LNCaP clone FGC (cell line): ENCODE data around the gene SLC6A19.

ENCODE experiments used
- DNase-seq: peaks from one replicate; pipeline ENCODE4 v3.0.0-alpha.2; 2011; ENCODE audit warnings: low read depth
- H3K4me3 ChIP-seq: 2 replicates; pipeline ENCODE4 v1.5.1; 2011; ENCODE audit warnings: mild to moderate bottlenecking, low read depth, low read length, control low read depth
- TF ChIP-seq, protein P1 (sequence below): IDR thresholded peaks from 2 replicates; pipeline ENCODE4 v1.5.1; 2012; ENCODE audit warnings: mild to moderate bottlenecking; ENCODE audit not compliant: control insufficient read depth, insufficient read depth; ENCODE audit errors: extremely low read depth

SLC6A19 gene

DNA sequence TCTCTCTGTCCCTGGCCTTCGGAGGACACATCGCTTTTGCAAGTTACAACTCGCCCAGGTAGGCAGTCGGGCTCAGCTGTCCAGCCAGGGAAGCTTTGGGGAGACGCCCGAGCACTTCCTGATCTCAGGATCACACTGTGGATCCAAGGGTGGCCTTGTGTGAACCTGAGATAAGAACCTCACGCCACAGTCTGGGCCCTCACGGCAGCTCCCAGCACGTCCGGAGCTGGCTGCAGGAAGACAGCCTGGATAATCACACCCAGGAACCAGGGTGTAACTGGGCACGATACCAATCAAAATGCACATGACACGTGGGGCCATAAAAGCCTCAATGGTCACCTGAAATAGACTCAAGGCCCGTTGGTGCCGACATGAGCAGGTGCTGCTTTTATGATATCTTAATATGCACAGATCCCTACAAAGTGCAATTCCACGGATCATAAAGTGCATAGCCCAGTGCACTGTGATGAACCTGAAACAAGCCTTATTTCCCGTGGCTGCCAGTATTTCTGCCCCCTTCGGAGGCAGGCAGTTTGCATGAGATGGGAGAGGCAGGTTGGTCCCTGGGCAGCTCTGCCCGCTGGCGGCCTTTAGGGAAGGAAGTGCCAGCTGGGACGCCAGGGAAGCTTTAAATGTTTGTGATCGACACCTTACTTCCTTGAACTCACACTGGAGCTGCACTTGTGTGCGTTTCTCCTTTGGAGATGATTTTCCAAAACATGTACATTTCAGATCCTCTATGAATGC, 38.3 kb downstream of the SLC6A19 start:
- TF ChIP-seq, protein P1, sequence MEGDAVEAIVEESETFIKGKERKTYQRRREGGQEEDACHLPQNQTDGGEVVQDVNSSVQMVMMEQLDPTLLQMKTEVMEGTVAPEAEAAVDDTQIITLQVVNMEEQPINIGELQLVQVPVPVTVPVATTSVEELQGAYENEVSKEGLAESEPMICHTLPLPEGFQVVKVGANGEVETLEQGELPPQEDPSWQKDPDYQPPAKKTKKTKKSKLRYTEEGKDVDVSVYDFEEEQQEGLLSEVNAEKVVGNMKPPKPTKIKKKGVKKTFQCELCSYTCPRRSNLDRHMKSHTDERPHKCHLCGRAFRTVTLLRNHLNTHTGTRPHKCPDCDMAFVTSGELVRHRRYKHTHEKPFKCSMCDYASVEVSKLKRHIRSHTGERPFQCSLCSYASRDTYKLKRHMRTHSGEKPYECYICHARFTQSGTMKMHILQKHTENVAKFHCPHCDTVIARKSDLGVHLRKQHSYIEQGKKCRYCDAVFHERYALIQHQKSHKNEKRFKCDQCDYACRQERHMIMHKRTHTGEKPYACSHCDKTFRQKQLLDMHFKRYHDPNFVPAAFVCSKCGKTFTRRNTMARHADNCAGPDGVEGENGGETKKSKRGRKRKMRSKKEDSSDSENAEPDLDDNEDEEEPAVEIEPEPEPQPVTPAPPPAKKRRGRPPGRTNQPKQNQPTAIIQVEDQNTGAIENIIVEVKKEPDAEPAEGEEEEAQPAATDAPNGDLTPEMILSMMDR, result no peak
- no peak overlapping the region for H3K4me3 ChIP-seq
- peak; percentile 39 for DNase-seq

DNA sequence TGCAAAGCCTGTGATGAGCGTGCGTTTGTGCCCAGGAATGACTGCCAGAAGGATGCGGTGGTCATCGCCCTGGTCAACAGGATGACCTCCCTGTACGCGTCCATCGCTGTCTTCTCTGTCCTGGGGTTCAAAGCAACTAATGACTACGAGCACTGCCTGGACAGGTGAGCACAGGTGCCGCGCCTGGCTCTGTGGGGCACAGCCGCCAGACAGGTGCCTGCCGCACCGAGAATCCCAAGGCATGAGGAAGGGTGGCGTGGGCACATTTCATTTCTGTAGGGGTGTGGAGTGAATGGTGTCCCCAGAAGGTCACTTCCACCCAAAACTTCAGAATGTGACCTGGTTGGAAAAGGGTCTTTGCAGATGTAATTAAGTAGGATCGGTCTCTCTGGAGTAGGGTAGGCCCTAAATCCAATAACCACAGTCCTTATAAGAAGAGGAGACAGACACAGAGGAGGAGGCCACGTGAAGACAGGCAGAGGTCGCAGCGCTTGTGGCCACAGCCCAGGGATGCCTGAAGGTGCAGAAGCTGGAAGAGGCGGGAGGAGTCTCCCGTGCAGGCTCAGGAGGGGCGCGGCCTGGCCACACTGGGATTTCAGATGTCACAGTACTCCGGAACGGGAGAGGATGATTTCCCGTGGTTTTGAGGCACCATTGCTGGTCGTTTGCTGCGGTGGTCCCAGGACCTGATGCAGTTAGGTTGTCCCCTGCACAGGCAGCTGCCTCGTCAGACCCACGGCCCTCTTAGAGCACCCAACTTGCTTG, 39.3 kb downstream of the SLC6A19 start:
- H3K4me3 ChIP-seq, result no peak overlapping the region
- DNase-seq, result no peak
- TF ChIP-seq, protein P1, result no peak

DNA sequence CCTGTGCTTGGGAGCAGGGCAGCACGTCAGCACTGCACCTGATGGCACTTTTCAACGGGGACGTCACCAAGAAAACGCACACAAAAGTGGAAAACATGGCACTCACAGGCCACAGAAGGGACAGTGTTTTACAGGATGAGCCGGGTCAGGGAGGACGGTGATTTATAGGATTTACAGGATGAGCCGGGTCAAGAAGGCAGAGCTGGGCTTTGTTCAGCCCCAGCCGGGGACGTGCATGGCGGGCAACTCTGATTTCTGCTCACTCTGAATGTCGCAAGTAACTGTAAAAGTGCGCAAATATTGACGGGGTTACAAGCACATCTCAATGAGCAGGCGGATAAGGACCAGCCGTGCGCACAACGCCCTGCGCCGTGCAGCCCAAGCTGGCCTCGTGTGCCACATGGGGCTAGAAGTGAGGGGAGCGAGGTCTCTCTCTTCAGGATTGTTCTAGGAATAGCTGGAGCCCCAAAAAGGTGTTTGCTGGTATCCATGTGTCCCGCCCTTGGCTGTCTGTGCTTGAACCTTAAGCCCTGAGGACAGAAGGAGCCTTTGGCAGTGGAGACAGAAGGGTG, 40.2 kb downstream of the SLC6A19 start:
- no peak for DNase-seq

DNA sequence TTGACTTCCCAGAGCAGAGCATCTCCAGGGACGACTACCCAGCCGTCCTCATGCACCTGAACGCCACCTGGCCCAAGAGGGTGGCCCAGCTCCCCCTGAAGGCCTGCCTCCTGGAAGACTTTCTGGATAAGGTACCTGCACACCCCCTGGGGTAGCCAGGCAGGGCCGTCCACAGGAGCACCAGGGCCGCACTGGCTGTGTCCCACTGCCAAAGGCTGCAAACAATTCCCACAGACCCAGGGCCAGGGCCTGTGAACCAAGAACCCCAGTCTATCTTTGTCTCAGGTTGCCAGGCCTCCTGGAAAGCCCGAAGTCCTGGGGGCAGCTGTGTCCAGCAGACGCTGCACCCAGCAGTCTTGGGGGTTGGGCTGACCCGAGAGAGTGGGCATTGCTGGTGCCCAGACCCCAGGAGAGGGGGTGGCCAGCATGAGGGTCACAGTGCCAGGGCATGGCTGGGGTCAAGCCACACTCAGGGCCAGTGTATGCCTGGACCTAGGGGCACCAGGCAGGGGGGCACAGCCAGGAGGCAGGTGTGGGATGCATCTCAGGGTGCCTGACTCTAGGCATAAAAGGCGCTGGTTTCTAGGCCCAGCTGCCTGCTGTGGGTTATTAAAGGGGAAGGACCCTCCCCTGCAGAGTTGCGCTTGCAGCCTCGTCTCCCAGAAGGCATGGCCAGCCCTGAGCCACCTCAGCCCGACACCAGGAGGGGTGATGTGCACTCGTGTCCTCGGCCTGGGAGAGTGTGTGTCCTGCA, 41.5 kb downstream of the SLC6A19 start:
- TF ChIP-seq, protein P1, result no peak
- DNase-seq, result no peak
- H3K4me3 ChIP-seq, result no peak overlapping the region

More for the DNA sequence above, 40.2 kb downstream of the SLC6A19 start:
- H3K4me3 ChIP-seq, result no peak overlapping the region
- TF ChIP-seq, protein P1, result no peak

DNA sequence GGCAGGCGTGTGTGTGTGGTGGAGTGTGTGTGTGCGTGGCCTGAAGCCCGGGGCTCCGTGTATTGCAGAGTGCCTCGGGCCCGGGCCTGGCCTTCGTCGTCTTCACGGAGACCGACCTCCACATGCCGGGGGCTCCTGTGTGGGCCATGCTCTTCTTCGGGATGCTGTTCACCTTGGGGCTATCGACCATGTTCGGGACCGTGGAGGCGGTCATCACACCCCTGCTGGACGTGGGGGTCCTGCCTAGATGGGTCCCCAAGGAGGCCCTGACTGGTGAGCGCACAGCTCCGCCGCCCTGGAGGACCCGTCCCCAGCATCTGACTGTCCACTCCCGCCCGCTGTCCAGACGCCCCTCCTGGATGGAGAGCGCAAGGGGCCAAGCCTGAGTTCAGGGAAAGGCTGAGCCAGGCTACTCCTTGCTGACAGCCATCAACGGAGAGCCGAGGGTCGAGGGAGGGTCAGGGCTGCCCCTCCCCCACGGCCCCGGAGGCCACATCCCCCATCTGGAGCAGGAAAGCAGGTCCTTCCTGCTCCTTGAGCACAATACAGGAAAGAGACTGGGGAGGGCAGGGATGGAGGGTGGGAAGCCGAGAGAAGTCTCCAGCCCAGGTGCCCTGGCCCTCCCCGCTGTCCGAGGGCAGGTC, 42.2 kb downstream of the SLC6A19 start:
- TF ChIP-seq, protein P1, result no peak
- no peak for DNase-seq
- H3K4me3 ChIP-seq, result no peak overlapping the region

DNA sequence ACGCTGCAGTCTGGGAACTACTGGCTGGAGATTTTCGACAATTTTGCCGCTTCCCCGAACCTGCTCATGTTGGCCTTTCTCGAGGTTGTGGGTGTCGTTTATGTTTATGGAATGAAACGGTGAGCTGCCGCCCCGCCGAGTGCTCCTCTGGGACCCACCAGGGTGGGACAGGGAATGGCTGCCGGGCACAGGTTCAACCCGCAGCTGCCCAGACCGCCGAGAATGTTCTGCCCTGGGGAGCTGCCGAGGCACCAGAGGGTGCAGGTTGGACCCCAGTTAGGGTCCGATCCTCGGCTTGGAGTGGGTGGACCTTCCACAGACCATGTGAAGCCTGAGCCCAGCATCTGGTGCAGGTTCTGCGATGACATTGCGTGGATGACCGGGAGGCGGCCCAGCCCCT, 42.9 kb downstream of the SLC6A19 start:
- TF ChIP-seq, protein P1, result no peak
- no peak for DNase-seq
- no peak overlapping the region for H3K4me3 ChIP-seq
